Caco-2 (cell line): ENCODE results near the gene TBX5. TPM values are rescaled to one million over a fixed set of nuclear protein-coding genes. Genes with fewer than 3 reads are reported as not detected.

Experiments used
- BruUV-seq: library from RNA; stranded (reverse); fragments of 400-500 nt; replicated peaks from 2 replicates; lab custom pipeline; 2021; lab: Mats Ljungman, UMichigan
- CTCF ChIA-PET: fragments of 300-600 bp; sonication (Branson Sonifier 250); formaldehyde crosslinking; loops from one replicate; lab custom pipeline; 2022; ENCODE audit warnings: antibody characterized with exemption; lab: Charles Lee
- POLR2A ChIA-PET: fragments of 300-600 bp; sonication (Branson Sonifier 250); formaldehyde crosslinking; loops from one replicate; lab custom pipeline; 2022; ENCODE audit warnings: antibody characterized with exemption; lab: Charles Lee
- DNase-seq, 2 experiments: peaks; one replicate each; pipeline versions ENCODE4 v3.0.0 to v3.0.0-alpha.2; 2020 to 2022
- H3K27me3 ChIP-seq: replicated peaks from 2 replicates; pipeline ENCODE4 v1.6.0; 2011; ENCODE audit warnings: low read length; ENCODE audit not compliant: control insufficient read depth, insufficient read depth
- H3K36me3 ChIP-seq: 2 replicates; pipeline ENCODE4 v1.5.1; 2011; ENCODE audit warnings: low read length; ENCODE audit not compliant: control insufficient read depth, insufficient read depth
- H3K4me1 ChIP-seq: fragments of 250-450 bp; sonication (Bioruptor Pico); 2 replicates; pipeline ENCODE4 v1.5.1; 2020; ENCODE audit warnings: mild to moderate bottlenecking
- H3K4me3 ChIP-seq: 2 replicates; pipeline ENCODE4 v1.5.1; 2011; ENCODE audit warnings: low read depth, mild to moderate bottlenecking, control low read depth, low read length
- H3K9me3 ChIP-seq: fragments of 250-450 bp; sonication (Bioruptor Pico); 2 replicates; pipeline ENCODE4 v1.5.1; 2020; ENCODE audit warnings: mild to moderate bottlenecking, moderate library complexity
- H3K27ac Mint-ChIP-seq: one replicate; pipeline ENCODE4 v1.8.0; 2022; ENCODE audit warnings: mixed read lengths; ENCODE audit not compliant: unreplicated experiment
- H3K27me3 Mint-ChIP-seq: one replicate; pipeline ENCODE4 v1.8.0; 2022; ENCODE audit warnings: mixed read lengths; ENCODE audit not compliant: insufficient read depth, unreplicated experiment
- H3K36me3 Mint-ChIP-seq: one replicate; pipeline ENCODE4 v1.8.0; 2022; ENCODE audit warnings: mild to moderate bottlenecking, mixed read lengths; ENCODE audit not compliant: insufficient read depth, unreplicated experiment
- H3K4me1 Mint-ChIP-seq: one replicate; pipeline ENCODE4 v1.8.0; 2022; ENCODE audit warnings: low read depth, mixed read lengths; ENCODE audit not compliant: unreplicated experiment
- H3K4me3 Mint-ChIP-seq: one replicate; pipeline ENCODE4 v1.8.0; 2022; ENCODE audit warnings: mild to moderate bottlenecking, moderate library complexity, mixed read lengths; ENCODE audit not compliant: unreplicated experiment
- H3K9me3 Mint-ChIP-seq: one replicate; pipeline ENCODE4 v1.8.0; 2022; ENCODE audit warnings: mixed read lengths; ENCODE audit not compliant: unreplicated experiment
- intact Hi-C: fragments of 100-400 bp; cut with micrococcal nuclease; formaldehyde crosslinking; loops from one replicate; pipeline ENCODE4 v1.10.0; 2022; ENCODE audit not compliant: unreplicated experiment
- total RNA-seq: library from RNA; stranded (reverse); gene quantifications from 2 replicates; pipeline ENCODE4 v1.2.3, GENCODE V29; 2022
- TF ChIP-seq, protein P1 (sequence below), 2 experiments: fragments of 200-600 bp in 1 of 2; IDR thresholded peaks; 1 replicate in 1 of 2; 2 replicates in 1 of 2; pipeline versions ENCODE4 v1.5.1 to v1.8.0; 2011 to 2022; ENCODE audit warnings: antibody characterized with exemption in 1 of 2, control low read depth in 1 of 2, inconsistent platforms in 1 of 2, low read depth in 1 of 2, low read length in 1 of 2, mild to moderate bottlenecking in 1 of 2, moderate library complexity in 1 of 2; ENCODE audit not compliant: insufficient read depth in 1 of 2, severe bottlenecking in 1 of 2, unreplicated experiment in 1 of 2

TBX5 gene
- total RNA-seq, 1 experiment from 2014 or later = not detected

DNA sequence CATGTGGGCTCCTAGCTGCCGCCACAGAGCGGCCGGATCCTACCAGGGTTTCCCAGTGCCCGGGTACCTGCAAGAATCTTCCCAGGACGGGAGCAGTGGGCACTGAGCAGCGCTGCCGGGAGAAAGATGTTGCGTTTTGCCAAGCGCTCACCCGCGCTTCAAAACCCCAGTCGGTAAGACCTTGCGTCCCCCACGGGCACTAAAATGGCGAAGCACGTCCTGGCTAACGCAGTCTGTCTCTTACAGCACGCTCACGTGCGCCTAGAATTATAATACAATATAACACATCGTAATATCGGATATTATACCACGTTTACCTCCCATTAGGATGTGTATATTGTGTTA lies 35.1 kb upstream of the TBX5 start:
- ChIA-PET POLR2A (no interaction called here), CTCF (no interaction called here)
- Mint-ChIP-seq H3K4me1 (no peaks in the 10 kb centered on the region), H3K9me3 (no peaks in the 10 kb centered on the region), H3K4me3 (no peak overlapping the region), H3K27me3 (peaks cover 15% of the 10 kb centered on the region), H3K27ac (no peak overlapping the region), H3K36me3 (no peaks in the 10 kb centered on the region)
- DNase-seq = no peak
- Histone ChIP-seq H3K27me3 (peaks cover 1% of the 10 kb centered on the region; the same call in 1 of the 2 replicates), H3K36me3 (no peaks in the 10 kb centered on the region), H3K4me1 (no peaks in the 10 kb centered on the region), H3K9me3 (no peaks in the 10 kb centered on the region), H3K4me3 (no peak overlapping the region)
- TF ChIP-seq, protein P1, sequence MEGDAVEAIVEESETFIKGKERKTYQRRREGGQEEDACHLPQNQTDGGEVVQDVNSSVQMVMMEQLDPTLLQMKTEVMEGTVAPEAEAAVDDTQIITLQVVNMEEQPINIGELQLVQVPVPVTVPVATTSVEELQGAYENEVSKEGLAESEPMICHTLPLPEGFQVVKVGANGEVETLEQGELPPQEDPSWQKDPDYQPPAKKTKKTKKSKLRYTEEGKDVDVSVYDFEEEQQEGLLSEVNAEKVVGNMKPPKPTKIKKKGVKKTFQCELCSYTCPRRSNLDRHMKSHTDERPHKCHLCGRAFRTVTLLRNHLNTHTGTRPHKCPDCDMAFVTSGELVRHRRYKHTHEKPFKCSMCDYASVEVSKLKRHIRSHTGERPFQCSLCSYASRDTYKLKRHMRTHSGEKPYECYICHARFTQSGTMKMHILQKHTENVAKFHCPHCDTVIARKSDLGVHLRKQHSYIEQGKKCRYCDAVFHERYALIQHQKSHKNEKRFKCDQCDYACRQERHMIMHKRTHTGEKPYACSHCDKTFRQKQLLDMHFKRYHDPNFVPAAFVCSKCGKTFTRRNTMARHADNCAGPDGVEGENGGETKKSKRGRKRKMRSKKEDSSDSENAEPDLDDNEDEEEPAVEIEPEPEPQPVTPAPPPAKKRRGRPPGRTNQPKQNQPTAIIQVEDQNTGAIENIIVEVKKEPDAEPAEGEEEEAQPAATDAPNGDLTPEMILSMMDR (IDR thresholded peaks at IDR 0.05; ENCODE audit: insufficient read depth in 1 of 2, low read depth in 1 of 2, low read length in 1 of 2, severe bottlenecking in 1 of 2, unreplicated experiment in 1 of 2) = no peak
- intact Hi-C loops = no loop called here
- no TSS peak for BruUV-seq

GRCh38 chr12:114440270-114441038 lies 34.5 kb upstream of the TBX5 start:
- Mint-ChIP-seq H3K27ac (no peak overlapping the region), H3K36me3 (no peaks in the 10 kb centered on the region), H3K4me1 (no peaks in the 10 kb centered on the region), H3K27me3 (peaks cover 15% of the 10 kb centered on the region), H3K4me3 (no peak overlapping the region), H3K9me3 (no peaks in the 10 kb centered on the region)
- peaks cover 1% of the 10 kb centered on the region; the same call in 1 of the 2 replicates for H3K27me3 ChIP-seq
- no TSS peak for BruUV-seq
- TF ChIP-seq, protein P1 (IDR thresholded peaks at IDR 0.05; ENCODE audit: insufficient read depth in 1 of 2, low read depth in 1 of 2, low read length in 1 of 2, severe bottlenecking in 1 of 2, unreplicated experiment in 1 of 2) = no peak
- ChIA-PET CTCF (no interaction called here), POLR2A (no interaction called here)
- H3K36me3 ChIP-seq = no peaks in the 10 kb centered on the region
- no peaks in the 10 kb centered on the region for H3K9me3 ChIP-seq
- H3K4me3 ChIP-seq = no peak overlapping the region
- DNase-seq = no peak
- no peaks in the 10 kb centered on the region for H3K4me1 ChIP-seq
- intact Hi-C loops = no loop called here

DNA sequence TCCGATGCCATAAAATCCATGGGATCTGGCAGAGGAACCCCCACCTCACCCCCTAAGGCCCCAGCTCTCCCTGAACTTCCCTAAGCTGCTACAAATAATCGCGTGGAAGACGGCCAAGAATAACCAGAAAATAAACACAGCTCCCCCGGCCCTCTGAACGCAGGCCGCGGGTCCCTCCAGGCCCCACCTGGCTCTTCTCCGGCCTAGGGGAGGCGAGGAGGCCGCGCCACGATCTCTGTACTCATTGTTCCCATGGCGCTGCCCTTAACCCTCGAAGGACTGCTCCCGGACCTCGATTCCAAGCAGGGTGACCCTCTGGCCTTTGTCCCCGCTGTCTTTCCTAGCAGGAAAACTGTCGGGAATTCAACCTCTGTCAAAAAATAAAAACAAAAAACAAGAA lies 33.9 kb upstream of the TBX5 start:
- Histone ChIP-seq H3K4me1 (no peaks in the 10 kb centered on the region), H3K9me3 (no peaks in the 10 kb centered on the region), H3K27me3 (peaks cover 1% of the 10 kb centered on the region; the same call in 1 of the 2 replicates), H3K36me3 (no peaks in the 10 kb centered on the region), H3K4me3 (no peak overlapping the region)
- ChIA-PET CTCF (no interaction called here), POLR2A (no interaction called here)
- peaks cover 15% of the 10 kb centered on the region for H3K27me3 Mint-ChIP-seq
- no peaks in the 10 kb centered on the region for H3K4me1 Mint-ChIP-seq
- no peaks in the 10 kb centered on the region for H3K36me3 Mint-ChIP-seq
- BruUV-seq = no TSS peak
- no peaks in the 10 kb centered on the region for H3K9me3 Mint-ChIP-seq
- H3K4me3 Mint-ChIP-seq = no peak overlapping the region
- TF ChIP-seq, protein P1 (IDR thresholded peaks at IDR 0.05; ENCODE audit: insufficient read depth in 1 of 2, low read depth in 1 of 2, low read length in 1 of 2, severe bottlenecking in 1 of 2, unreplicated experiment in 1 of 2) = no peak
- intact Hi-C loops = no loop called here
- no peak for DNase-seq
- no peak overlapping the region for H3K27ac Mint-ChIP-seq
